ENCODE measurements around the gene BARX1.

BARX1 gene

DNA sequence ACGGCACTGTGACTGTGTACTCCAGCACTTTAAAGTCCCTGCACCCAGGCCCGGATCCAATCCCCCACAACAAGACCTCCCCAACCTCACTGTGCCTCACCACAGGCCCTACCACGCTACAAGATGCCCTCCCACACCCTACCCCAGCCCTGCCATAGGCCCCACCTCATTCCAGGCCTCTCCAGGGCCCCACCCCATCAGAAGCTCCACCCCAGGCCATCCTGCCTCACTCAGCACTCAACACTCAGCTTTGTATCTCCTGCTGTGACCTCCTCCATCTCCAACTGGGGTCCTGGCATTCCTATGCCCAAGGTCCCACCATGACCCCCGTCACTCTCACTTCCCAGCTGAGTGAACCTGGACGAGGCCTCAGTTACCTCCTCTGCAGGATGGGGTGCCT, 38.8 kb downstream of the BARX1 start:
- no peak for DNase-seq

DNA sequence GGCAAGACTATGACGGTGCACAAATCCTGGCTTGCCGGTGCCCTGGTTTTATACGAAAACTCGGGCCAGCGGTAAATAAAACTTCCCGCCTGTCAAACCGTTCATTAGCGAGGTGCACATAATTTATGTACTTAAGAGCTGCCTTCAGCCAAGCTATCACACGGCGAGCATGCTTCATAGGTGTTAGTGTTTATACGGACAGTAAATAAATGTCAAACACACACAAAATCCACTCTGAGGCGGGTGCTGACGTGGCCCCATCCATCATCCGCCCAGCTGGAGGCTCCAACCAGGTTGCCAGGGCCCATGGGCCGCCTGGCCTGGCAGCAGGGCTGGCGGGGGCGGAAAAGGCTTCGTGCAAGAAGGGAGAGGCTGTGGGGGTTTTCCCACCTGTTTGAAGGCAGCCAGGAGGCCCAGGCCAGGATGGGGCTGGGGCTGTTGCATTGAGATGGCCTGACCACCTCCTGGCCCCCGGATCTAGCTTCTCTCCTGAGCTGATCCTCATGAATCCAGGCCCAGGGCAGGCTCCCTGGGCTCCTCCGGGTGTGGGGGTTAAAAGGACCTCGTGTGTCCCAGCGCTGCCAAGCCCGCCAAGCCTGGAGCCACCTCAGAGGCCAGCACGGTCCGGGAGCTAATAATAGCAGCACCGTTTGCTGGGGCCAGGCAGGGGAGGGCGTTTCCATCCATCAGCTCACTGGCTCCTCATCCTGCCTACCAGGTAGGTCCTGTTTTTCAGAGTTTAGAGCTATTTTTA, 43.2 kb downstream of the BARX1 start:
- DNase-seq: no peak

DNA sequence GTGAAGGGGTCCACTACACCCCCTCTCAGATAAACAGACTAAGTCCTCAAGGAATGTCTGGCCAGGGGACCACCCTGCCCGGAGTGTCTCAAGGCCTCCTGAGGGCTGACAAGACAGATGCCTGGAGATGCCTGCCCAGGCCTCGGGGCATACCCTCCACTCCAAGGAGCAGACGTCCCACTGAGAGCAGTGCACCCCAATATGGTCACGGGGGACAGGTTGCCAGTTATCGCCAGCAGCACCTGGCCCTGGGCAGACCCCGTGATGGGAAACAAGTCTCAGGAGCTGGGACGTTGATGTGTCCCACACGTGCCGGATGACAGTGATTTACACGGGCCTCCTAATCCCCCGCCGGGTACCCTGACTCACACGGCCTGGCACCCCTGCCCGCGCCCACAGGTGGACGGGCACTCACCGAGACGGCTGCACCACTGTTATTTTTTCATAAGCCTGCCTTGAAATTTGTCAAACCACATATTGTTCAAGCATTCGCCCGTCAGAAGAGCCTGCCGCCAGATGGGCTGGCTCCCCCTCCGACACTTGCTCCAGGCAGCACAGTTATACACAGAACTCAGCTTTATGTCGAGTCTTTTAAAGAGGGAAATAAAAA, 43.9 kb downstream of the BARX1 start:
- no peak for DNase-seq

DNA sequence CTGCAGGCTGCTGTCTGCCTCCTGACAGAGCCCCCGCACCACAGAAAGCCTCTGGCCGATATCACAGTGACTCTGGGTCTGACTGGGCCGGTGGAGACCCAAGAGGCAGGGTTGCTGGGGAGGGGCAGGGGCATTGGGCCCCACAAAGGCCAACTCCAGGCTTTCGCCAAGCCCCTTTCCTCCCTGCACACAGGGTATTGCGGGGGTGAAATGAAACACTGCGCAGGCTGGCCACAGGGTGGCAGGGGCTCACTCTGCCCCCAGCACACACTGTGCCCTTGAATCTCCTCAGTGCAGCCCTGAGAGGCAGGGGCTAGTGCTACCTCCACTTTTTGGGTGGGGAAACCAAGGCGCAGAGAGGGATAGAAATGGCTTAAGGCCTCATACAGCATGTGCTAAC, 44.6 kb downstream of the BARX1 start:
- no peak for DNase-seq

DNA sequence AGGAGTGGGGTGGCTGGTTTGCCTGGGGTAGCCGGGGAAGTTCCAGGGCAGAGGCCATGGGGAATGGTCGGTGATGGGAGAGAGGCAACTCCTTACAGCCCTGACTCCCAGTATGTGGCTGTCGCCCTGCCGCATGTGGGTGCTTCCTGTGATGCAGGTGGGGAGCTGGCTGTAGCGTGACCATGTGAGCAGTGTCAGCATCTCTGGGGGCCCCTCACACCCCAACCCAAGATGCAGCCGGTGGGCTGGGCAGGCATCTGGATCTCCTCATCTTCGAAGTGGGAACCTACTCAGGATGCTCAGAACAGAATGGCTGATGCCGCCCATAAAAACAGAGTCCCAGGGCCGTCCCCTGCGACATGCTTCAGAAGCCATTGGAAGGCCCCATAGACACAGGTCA, 45.0 kb downstream of the BARX1 start:
- DNase-seq: no peak

DNA sequence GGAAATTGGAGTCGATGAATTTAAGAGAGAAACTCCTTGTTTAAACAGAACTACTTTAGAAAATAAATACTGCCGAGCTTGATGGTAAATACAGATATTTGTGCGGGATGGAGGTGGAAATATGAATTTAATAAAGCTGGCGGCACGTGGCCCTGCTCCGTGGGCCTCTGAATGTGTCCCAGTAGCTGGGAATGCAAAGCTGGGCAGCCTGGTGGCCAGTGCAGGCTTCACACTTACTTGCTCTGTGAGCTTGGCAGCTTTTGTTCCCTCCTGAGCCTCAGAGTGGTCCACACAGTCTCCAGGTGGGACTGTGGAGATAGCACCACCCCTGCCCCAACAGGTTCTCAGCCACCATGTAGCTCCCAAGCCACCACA, 45.9 kb downstream of the BARX1 start:
- no peak for DNase-seq

DNA sequence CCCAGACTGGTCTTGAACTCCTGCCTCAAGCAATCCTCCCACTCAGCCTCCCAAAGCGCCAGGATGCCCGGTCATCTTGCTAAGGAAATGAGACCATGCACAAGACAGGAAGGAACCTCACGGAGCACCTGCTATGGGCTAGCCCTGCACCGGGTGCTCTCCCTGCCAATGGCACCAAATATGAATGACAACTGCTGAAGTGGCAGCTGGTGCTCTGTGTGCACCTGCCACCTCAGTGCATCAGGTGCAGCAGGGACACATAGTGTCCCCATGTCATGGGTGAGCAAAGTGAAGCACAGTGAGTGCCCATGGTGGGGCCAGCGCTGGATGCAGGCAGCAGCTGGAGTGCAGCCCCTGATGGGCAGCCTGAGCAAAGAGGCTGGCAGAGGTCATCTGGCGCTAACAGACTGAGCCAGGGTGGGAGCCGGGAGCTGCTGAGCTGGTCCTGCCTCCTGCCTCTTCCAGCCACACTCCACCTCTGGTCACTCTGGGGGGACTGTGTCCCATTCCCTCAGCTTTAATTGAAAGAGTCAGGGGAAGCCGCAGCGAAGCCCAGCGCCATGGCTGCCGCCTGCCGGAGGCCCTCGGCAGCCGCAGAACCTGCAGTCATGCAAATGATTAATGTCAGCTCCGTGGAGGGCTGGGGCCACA, 46.4 kb downstream of the BARX1 start:
- DNase-seq: no peak

DNA sequence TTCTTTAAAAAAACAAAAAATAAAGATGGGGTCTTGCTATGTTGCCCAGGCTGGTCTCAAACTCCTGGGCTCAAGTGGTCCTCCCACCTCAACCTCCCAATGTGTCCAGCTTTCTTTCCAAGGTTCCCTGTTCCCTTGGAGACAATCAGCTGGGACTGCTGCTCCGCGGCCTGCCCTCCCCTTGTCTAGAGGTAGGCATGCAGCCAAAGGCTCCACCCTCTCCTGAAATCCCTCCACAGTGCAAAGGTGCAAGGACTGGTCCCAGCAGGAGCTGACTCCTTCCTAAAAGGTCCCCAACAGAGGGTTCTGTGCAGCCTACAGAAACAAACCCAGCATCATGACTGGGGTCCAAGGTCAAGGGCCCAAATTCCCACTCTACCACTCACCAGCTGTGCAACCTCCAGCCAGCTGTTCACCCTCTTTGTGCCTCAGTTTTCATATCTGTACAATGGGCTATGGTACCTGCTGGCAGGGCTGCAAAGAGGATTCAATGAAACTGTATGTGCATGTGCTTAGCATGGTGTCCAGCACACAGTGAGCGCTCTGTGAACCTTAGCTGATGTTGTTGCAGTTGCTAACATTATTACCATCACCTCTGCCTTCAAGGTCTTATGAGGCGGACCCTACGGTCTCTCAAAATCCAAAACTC, 47.5 kb downstream of the BARX1 start:
- no peak for DNase-seq

DNA sequence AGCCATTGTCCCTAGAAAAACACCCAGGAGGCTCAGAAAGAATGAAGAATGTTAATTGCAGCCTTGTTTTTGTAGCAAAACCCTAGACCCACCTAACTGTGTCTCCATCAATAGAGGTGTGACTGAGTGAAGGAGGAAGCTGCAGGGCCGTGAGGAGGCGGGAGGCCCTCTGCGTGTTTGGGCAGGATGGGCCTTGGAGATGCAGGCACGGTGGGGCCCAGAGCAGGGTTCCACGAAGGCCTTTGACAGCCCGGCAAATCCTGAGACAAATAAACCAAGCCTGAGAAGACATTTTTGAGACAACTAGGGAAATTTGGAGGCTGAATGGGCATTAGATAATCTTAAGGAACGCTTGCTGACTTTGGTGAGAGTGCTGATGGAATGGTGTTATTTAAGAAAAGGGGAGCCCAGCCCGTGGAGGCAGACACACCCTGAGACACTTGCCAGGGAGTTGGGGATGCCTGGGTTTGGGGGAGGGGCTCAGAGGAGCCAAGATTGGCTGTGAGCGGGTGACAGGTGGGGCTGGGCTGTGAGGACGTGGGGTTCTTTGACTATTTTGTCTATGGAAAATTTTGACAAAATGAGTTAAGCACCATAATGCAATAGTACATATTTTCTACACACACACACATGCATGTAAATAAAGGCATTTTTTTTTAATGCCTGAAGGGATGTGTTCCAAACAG, 48.8 kb downstream of the BARX1 start:
- no peak for DNase-seq

DNA sequence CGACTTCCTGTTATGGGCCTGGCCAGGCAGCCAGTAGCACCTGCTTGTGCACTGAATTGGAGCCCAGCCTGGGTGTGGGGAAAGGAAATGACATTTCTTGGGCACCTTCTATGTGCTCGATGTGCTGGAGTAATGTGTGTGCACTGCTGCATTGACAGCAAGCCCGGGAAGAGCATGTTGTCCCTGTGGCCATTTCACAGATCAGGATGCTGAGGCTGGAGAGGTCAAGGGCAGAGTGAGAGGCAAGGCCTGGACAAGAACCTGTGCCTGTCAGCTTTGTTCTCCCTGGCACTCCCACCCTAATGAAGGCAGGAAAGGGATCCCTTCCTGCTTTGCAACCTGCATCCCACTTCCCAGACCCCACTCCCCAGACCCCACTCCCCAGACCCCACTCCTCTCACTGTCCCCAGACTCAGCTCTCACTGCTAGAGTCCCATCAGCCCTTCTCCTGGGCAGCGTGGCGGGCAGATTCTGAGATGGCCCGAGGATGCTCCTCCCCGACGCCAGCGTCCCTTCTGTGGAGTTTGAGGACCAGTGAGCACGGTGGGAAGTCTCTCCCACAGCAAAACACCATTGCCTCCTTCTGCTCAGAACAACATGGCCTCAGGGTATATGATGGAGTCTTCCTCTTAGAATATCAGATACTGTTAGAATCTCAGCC, 49.6 kb downstream of the BARX1 start:
- DNase-seq: no peak

DNA sequence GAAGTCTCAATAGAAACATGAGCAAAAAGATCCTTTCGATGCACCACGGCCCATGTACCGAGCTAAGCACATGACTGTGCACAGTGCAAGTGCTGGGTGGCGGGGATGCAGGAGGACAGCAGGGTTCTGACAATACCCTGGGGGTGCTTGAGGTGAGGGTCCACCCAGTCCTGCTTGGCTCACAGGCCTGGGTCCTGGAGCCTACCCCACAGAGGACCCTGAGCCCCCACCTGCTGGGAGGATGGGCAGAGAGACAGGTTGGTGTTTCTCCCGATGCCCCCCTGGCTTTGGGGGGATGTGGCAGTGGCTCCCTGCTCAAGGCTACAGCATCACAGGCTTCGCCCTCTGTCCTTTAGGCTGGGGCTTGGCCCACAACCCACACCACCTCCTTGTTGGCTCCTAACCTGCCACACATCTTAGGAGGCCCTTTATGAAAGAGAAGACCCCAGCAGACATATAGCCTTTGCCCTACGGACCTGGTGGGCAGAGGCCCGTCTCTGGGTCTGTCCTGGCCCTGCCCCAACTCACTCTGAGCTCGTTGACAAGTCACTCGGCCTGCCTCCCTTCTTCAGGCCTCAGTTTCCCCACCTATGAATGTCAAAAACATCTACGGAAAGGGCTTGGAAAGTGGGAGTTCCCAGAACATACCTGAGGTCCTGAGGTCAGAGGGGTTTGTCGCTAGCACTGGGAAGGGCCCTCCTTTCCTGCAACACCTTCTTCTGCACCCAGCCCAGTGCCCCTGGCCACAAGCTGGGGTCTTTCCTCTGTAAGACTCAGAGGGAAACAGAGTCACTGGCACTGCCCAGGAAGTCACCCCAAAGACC, 50.3 kb downstream of the BARX1 start:
- no peak for DNase-seq

DNA sequence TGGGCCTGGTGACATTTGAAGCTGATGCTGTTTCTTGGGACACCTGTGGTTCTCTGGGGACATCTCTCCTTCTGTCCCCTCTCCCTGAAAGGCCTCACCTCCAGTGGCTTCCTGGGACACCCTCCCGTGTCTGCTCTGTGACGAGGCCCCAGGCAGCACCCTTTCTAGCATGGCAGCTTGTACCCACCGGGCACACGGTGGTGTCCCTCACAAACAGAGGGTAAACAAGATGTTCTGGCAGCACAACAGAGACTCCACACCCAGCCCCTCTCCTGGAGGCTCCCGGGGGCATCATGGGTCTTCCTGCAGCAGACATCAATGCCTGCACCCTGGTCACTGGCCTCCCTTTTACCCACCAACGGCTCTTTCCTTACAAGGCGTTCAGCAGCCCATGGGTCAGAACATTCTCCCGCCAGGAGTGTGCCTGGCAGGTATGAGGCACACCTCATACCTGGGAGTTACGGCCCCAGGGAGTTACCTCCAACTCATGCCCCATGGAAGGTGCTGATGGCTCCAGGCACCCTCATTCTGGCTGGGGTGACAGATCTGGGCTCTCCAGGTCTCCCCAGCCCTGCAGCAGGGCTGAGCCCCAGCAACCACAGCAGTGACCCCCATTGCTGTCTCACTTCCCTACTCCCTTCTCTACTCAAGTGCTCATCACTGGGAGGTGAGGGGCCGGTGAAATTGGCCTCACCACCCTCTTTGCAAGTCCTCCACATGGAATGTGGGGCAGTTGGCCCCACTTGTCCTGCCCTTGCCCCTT, 51.1 kb downstream of the BARX1 start:
- no peak for DNase-seq

DNA sequence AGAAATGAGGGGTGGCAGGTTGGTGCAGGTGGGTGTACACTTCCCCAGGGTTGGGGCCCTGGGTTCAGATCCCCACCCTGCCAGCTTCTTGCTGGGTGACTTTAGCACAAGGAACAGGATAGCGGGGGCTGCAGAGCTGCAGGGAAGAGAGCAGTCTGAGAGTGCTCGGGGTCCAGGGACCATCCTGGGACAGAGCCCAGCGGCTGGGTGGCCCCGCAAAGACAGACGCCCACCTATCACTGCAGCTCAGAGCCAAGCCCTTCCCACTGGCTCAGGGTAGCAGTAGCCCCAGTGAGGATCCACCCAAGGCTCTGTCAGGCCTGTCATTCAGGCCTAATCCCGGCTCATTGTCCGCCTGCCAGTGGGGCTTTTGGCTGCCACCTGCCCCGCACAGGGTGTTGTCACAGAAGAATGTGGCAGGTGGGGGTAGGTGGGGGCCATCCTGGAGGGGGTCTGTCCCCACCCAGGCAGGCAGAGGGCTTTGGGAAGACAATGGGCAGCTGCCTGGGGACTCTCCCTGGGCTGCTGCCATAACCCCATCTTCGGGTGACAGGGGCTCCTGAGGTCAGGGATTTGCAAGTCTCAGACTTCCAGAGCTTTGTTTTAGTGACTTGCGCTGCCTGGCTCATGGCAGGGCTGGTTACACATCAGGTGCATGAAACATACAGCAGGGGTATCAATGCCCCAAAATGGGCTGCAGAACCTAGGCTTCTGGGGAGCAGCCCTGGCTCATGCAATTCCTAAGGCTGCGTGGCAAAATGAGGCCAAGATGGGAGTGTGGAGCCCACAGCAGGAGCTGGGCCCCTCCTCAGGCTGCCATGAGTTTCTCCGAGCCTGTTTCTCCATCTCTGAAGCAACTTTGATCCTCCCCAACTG, 52.1 kb downstream of the BARX1 start:
- DNase-seq: no peak

DNA sequence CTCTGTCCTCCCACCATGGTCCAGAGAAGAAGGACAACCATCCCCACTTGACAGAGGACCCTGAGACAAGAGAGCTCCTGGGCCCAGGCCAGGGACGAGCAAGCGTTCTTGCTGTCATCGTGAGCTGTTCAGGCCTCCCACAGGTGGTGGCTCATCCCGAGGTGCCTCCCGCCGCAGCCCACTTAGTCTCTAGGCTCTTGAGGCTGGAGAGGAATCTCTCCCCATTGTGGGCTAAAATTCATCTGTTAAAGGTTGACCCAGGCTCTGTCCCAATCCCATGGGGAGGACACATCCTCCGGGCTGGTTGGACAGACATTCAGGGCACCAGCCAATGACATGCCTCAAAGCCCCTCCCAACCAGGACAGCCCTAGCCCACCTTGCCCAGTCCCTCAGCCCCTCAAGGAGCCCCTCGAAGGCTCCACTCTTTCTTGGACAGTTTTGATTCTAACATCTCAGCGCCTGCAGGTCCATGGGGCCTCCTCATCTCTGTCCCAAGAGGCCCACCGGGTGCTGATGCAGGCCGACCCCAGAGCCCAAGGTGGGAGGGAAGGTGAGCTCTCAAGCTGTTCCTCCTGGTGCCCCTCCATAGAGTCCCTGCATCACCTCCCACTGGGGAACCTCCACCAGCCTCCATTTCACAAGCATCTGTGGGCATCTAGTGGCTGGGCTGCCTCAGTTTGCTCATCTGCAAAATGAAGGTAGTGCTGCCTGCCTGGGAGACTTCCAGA, 52.9 kb downstream of the BARX1 start:
- no peak for DNase-seq

Data from CD4-positive, alpha-beta T cell treated with Interferon gamma for 1 hour (primary cell).